ENCODE measurements around the gene IVNS1ABP.

GRCh38 chr1:185297982-185298381, 19.1 kb downstream of the IVNS1ABP start:
- no peak for TF ChIP-seq CTCF (IDR thresholded peaks at IDR 0.05; ENCODE audit: low read depth, low read length, poor library complexity, severe bottlenecking)
- TF ChIP-seq EZH2phosphoT487 (IDR thresholded peaks at IDR 0.05; ENCODE audit: borderline replicate concordance, low read length) = no peak
